Measurements from ENCODE around the gene AGTPBP1. TPM values are rescaled to one million over a fixed set of nuclear protein-coding genes. Genes with fewer than 3 reads are reported as not detected.

Gene AGTPBP1
- total RNA-seq, 1 donor from 2014 or later: 21.0 TPM

- DNase-seq (ENCODE audit: low read depth): no peak
- H3K4me3 ChIP-seq (ENCODE audit: low read depth, low read length): no peak overlapping the region
- TF ChIP-seq CTCF (conservative IDR thresholded peaks at IDR 0.05; ENCODE audit: low read depth, low read length): no peak
Observed at GRCh38 chr9:85702191-85702590, 39.6 kb downstream of the AGTPBP1 start.

GRCh38 chr9:85700330-85700729 is 41.4 kb downstream of the AGTPBP1 start:
- no peak for TF ChIP-seq CTCF (conservative IDR thresholded peaks at IDR 0.05; ENCODE audit: low read depth, low read length)
- H3K4me3 ChIP-seq (ENCODE audit: low read depth, low read length): no peak overlapping the region
- DNase-seq (ENCODE audit: low read depth): no peak

- no peak for TF ChIP-seq CTCF (conservative IDR thresholded peaks at IDR 0.05; ENCODE audit: low read depth, low read length)
- no peak overlapping the region for H3K4me3 ChIP-seq (ENCODE audit: low read depth, low read length)
- DNase-seq (ENCODE audit: low read depth): no peak
Observed at GRCh38 chr9:85688361-85688760, 53.4 kb downstream of the AGTPBP1 start.

GRCh38 chr9:85685081-85685480 is 56.7 kb downstream of the AGTPBP1 start:
- no peak for DNase-seq (ENCODE audit: low read depth)
- H3K4me3 ChIP-seq (ENCODE audit: low read depth, low read length): no peak overlapping the region
- TF ChIP-seq CTCF (conservative IDR thresholded peaks at IDR 0.05; ENCODE audit: low read depth, low read length): no peak

GRCh38 chr9:85676790-85677189 is 65.0 kb downstream of the AGTPBP1 start:
- TF ChIP-seq CTCF (conservative IDR thresholded peaks at IDR 0.05; ENCODE audit: low read depth, low read length): no peak
- no peak overlapping the region for H3K4me3 ChIP-seq (ENCODE audit: low read depth, low read length)
- no peak for DNase-seq (ENCODE audit: low read depth)

GRCh38 chr9:85667374-85667773 is 74.4 kb downstream of the AGTPBP1 start:
- no peak overlapping the region for H3K4me3 ChIP-seq (ENCODE audit: low read depth, low read length)
- no peak for DNase-seq (ENCODE audit: low read depth)
- no peak for TF ChIP-seq CTCF (conservative IDR thresholded peaks at IDR 0.05; ENCODE audit: low read depth, low read length)

GRCh38 chr9:85666086-85666485 is 75.7 kb downstream of the AGTPBP1 start:
- no peak for TF ChIP-seq CTCF (conservative IDR thresholded peaks at IDR 0.05; ENCODE audit: low read depth, low read length)
- DNase-seq (ENCODE audit: low read depth): no peak
- no peak overlapping the region for H3K4me3 ChIP-seq (ENCODE audit: low read depth, low read length)

Measured in epithelial cell of proximal tubule (primary cell).